ENCODE results near the gene TSPAN15. TPM values are rescaled to one million over a fixed set of nuclear protein-coding genes. Genes with fewer than 3 reads are reported as not detected.

TSPAN15 gene
- 10 to 100 TPM in 5 of 10 donors, 1 to 10 TPM in 5; 5.0 to 16.5 (median 9.4) TPM for total RNA-seq
- polyA plus RNA-seq, result 10 to 100 TPM; 15.4 to 18.2 TPM
- long read RNA-seq, donor 1, transcript TSPAN15-201 (8 exons, 1,698 nt), result major isoform, 8 of 14 reads
- long read RNA-seq, donor 1, partial matches to known transcripts, result 1 of 14 reads
- long read RNA-seq, donor 1, other reads (novel, unspliced or antisense), result 5 of 14 reads
- long read RNA-seq, donor 2, transcript TSPAN15-201 (8 exons, 1,698 nt), result major isoform, 17 of 23 reads
- long read RNA-seq, donor 2, partial matches to known transcripts, result 1 of 23 reads
- long read RNA-seq, donor 2, other reads (novel, unspliced or antisense), result 5 of 23 reads
- long read RNA-seq, donor 3, transcript TSPAN15-201 (8 exons, 1,698 nt), result major isoform, 19 of 24 reads
- long read RNA-seq, donor 3, partial matches to known transcripts, result 0 of 24 reads
- long read RNA-seq, donor 3, other reads (novel, unspliced or antisense), result 5 of 24 reads

GRCh38 chr10:69451209-69451783, at the start of gene TSPAN15:
TSPAN15 (plus strand) TSS chr10:69451465; CDS start chr10:69451595, 130 bp downstream.
- Histone ChIP-seq H3K27me3 (peaks cover 0 to 14% (median 0%) of the 10 kb centered on the region in 7 donors), H3K36me3 (peaks cover 0 to 7% (median 0%) of the 10 kb centered on the region in 9 donors), H3K27ac (peak within 1 kb of the TSS; percentile 49 to 89 (median 78)), H3K4me3 (peak within 1 kb of the TSS; percentile 79 to 98 (median 90)), H3K4me1 (peaks cover 0 to 60% (median 38%) of the 10 kb centered on the region in 9 donors), H3K9me3 (no peaks in the 10 kb centered on the region)
- WGBS, 2 donors, result 0 to 1% methylated on average over 44 to 45 of the region's 45 CpGs
- intact Hi-C loops (cut with DNase I), result loop anchor here in 1 of 10 donors (10.0 kb wide), 1 partner anchor 54 kb away; no protein-coding TSS in a partner anchor
- ATAC-seq, result peak; percentile 94 to 98 (median 97)
- DNase-seq, result peak; percentile 91 to 94
- TF ChIP-seq CTCF (IDR thresholded peaks at IDR 0.05), result no peak

GRCh38 chr10:69402386-69402785, 48.9 kb upstream of the TSPAN15 start:
- intact Hi-C loops (cut with DNase I), result loop anchor here in 1 of 10 donors (10.0 kb wide), 1 partner anchor 232 kb away; the partner anchor contains the start of gene FAM241B
- H3K36me3 ChIP-seq, result peaks cover 0 to 82% (median 18%) of the 10 kb centered on the region in 9 donors
- H3K27ac ChIP-seq, result peak overlapping the region in 4 of 10 donors; percentile 28 to 54 (median 44)
- no peak overlapping the region for H3K4me3 ChIP-seq
- no peak for ATAC-seq
- H3K9me3 ChIP-seq, result no peaks in the 10 kb centered on the region
- DNase-seq, result no peak
- H3K4me1 ChIP-seq, result peaks cover 15 to 68% (median 44%) of the 10 kb centered on the region in 9 donors
- H3K27me3 ChIP-seq, result no peaks in the 10 kb centered on the region
- WGBS, 2 donors, result 64 to 82% methylated on average over 6 of the region's 6 CpGs
- TF ChIP-seq CTCF (IDR thresholded peaks at IDR 0.05), result no peak

- H3K27ac ChIP-seq, result peak overlapping the region in 5 of 10 donors; percentile 23 to 54 (median 36)
- TF ChIP-seq CTCF (IDR thresholded peaks at IDR 0.05), result no peak
- H3K4me3 ChIP-seq, result no peak overlapping the region
- peaks cover 0 to 75% (median 18%) of the 10 kb centered on the region in 9 donors for H3K36me3 ChIP-seq
- 80 to 85% methylated on average over 1 of the region's 1 CpG for WGBS, 2 donors
- peaks cover 18 to 68% (median 45%) of the 10 kb centered on the region in 9 donors for H3K4me1 ChIP-seq
- H3K27me3 ChIP-seq, result no peaks in the 10 kb centered on the region
- no peak for ATAC-seq
- intact Hi-C loops (cut with DNase I), result loop anchor here in 1 of 10 donors (10.0 kb wide), 1 partner anchor 232 kb away; the partner anchor contains the start of gene FAM241B
- no peak for DNase-seq
- no peaks in the 10 kb centered on the region for H3K9me3 ChIP-seq
Observed at GRCh38 chr10:69403066-69403465, 48.2 kb upstream of the TSPAN15 start.

- ATAC-seq (peak in 1 of 8 donors; percentile 18), DNase-seq (no peak)
Observed at GRCh38 chr10:69403519-69403918, 47.7 kb upstream of the TSPAN15 start.

More at GRCh38 chr10:69403519-69403918, 47.7 kb upstream of the TSPAN15 start:
- Histone ChIP-seq H3K4me1 (peaks cover 20 to 67% (median 49%) of the 10 kb centered on the region in 9 donors), H3K36me3 (peaks cover 0 to 71% (median 18%) of the 10 kb centered on the region in 9 donors), H3K4me3 (no peak overlapping the region), H3K9me3 (no peaks in the 10 kb centered on the region), H3K27me3 (no peaks in the 10 kb centered on the region), H3K27ac (peak overlapping the region in 5 of 10 donors; percentile 23 to 54 (median 36))
- WGBS, 2 donors, result 57 to 65% methylated on average over 3 of the region's 3 CpGs
- TF ChIP-seq CTCF (IDR thresholded peaks at IDR 0.05), result no peak
- intact Hi-C loops (cut with DNase I), result loop anchor here in 1 of 10 donors (10.0 kb wide), 1 partner anchor 231 kb away; the partner anchor contains the start of gene FAM241B

Data from heart right ventricle (tissue), 16 donors.